HEK293 (cell line): ENCODE data around the gene PTK7.

Experiments used
- SCRT2 ChIP-seq: fragments of 450-650 bp; formaldehyde crosslinking; IDR thresholded peaks from 2 replicates; pipeline ENCODE4 v1.5.1; 2016; ENCODE audit warnings: missing biosample characterization, missing genetic modification characterization
- ZNF629 ChIP-seq: fragments of 450-650 bp; formaldehyde crosslinking; IDR thresholded peaks from 2 replicates; pipeline ENCODE4 v1.5.1; 2017; ENCODE audit warnings: missing biosample characterization, missing genetic modification characterization
- TF ChIP-seq, protein P1 (sequence below): fragments of 450-650 bp; formaldehyde crosslinking; IDR thresholded peaks from 2 replicates; pipeline ENCODE4 v1.5.1; 2016; ENCODE audit warnings: missing biosample characterization, missing genetic modification characterization
- TF ChIP-seq, protein P2 (sequence below): fragments of 450-650 bp; formaldehyde crosslinking; IDR thresholded peaks from 2 replicates; pipeline ENCODE4 v1.5.1; 2016; ENCODE audit warnings: missing biosample characterization, missing genetic modification characterization

DNA sequence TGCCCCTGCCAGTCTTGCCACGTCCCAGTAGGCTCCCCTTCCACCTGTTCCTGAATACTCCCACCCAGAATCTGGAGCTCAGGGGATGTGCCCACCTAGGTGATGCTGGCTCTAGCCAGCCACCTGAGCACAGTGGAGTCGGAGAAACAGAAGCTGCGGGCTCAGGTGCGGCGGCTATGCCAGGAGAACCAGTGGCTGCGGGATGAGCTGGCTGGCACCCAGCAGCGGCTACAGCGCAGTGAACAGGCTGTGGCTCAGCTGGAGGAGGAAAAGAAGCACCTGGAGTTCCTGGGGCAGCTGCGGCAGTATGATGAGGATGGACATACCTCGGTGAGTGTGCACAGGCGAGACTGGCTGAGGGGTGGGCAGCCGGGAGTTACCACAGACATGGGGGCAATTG, 13.3 kb upstream of the PTK7 start:
- TF ChIP-seq, protein P1, sequence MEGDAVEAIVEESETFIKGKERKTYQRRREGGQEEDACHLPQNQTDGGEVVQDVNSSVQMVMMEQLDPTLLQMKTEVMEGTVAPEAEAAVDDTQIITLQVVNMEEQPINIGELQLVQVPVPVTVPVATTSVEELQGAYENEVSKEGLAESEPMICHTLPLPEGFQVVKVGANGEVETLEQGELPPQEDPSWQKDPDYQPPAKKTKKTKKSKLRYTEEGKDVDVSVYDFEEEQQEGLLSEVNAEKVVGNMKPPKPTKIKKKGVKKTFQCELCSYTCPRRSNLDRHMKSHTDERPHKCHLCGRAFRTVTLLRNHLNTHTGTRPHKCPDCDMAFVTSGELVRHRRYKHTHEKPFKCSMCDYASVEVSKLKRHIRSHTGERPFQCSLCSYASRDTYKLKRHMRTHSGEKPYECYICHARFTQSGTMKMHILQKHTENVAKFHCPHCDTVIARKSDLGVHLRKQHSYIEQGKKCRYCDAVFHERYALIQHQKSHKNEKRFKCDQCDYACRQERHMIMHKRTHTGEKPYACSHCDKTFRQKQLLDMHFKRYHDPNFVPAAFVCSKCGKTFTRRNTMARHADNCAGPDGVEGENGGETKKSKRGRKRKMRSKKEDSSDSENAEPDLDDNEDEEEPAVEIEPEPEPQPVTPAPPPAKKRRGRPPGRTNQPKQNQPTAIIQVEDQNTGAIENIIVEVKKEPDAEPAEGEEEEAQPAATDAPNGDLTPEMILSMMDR (tag by site-specific recombination), result no peak
- TF ChIP-seq SCRT2 (tag by site-specific recombination) (no peak), ZNF629 (tag by site-specific recombination) (no peak)
- TF ChIP-seq, protein P2, sequence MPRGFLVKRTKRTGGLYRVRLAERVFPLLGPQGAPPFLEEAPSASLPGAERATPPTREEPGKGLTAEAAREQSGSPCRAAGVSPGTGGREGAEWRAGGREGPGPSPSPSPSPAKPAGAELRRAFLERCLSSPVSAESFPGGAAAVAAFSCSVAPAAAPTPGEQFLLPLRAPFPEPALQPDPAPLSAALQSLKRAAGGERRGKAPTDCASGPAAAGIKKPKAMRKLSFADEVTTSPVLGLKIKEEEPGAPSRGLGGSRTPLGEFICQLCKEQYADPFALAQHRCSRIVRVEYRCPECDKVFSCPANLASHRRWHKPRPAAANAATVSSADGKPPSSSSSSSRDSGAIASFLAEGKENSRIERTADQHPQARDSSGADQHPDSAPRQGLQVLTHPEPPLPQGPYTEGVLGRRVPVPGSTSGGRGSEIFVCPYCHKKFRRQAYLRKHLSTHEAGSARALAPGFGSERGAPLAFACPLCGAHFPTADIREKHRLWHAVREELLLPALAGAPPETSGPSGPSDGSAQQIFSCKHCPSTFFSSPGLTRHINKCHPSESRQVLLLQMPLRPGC (tag by site-specific recombination), result no peak
